Effector memory CD4-positive, alpha-beta T cell (primary cell): Measurements from ENCODE around the gene CTSL.

ENCODE experiments used
- DNase-seq, 3 donors: peaks; one replicate each; pipeline ENCODE4 v3.0.0-alpha.2; 2020
- H3K27ac ChIP-seq: 2 replicates; pipeline ENCODE4 v1.7.0; 2013; ENCODE audit warnings: mild to moderate bottlenecking, low read length, moderate library complexity; ENCODE audit not compliant: insufficient read depth, poor library complexity, severe bottlenecking
- H3K27me3 ChIP-seq: replicated peaks from 2 replicates; pipeline ENCODE4 v1.7.0; 2013; ENCODE audit warnings: mild to moderate bottlenecking, low read length; ENCODE audit not compliant: insufficient read depth, control insufficient read depth, poor library complexity, severe bottlenecking
- H3K36me3 ChIP-seq: 2 replicates; pipeline ENCODE4 v1.7.0; 2013; ENCODE audit warnings: mild to moderate bottlenecking, low read length, moderate library complexity; ENCODE audit not compliant: control insufficient read depth, insufficient read depth
- H3K4me1 ChIP-seq: 2 replicates; pipeline ENCODE4 v1.7.0; 2013; ENCODE audit warnings: low read length, mild to moderate bottlenecking; ENCODE audit not compliant: control insufficient read depth, insufficient read depth, poor library complexity, severe bottlenecking
- H3K4me3 ChIP-seq: 2 replicates; pipeline ENCODE4 v1.7.0; 2013; ENCODE audit warnings: low read length, low read depth, mild to moderate bottlenecking; ENCODE audit not compliant: insufficient read depth, poor library complexity, severe bottlenecking
- H3K9me3 ChIP-seq: 2 replicates; pipeline ENCODE4 v1.7.0; 2013; ENCODE audit warnings: mild to moderate bottlenecking, low read length, moderate library complexity; ENCODE audit not compliant: control insufficient read depth

Gene CTSL

GRCh38 chr9:87710443-87710842, 15.5 kb upstream of the CTSL start:
- no peak for DNase-seq
- Histone ChIP-seq H3K36me3 (no peaks in the 10 kb centered on the region), H3K4me1 (peaks cover 15% of the 10 kb centered on the region), H3K27ac (no peak overlapping the region), H3K27me3 (no peaks in the 10 kb centered on the region), H3K9me3 (no peaks in the 10 kb centered on the region), H3K4me3 (no peak overlapping the region)

GRCh38 chr9:87711857-87712800, 13.8 kb upstream of the CTSL start:
- peaks cover 15% of the 10 kb centered on the region for H3K4me1 ChIP-seq
- H3K27me3 ChIP-seq: no peaks in the 10 kb centered on the region
- no peak for DNase-seq
- H3K4me3 ChIP-seq: no peak overlapping the region
- no peaks in the 10 kb centered on the region for H3K9me3 ChIP-seq
- no peaks in the 10 kb centered on the region for H3K36me3 ChIP-seq
- no peak overlapping the region for H3K27ac ChIP-seq

- H3K27me3 ChIP-seq: no peaks in the 10 kb centered on the region
- peaks cover 15% of the 10 kb centered on the region for H3K4me1 ChIP-seq
- H3K27ac ChIP-seq: no peak overlapping the region
- H3K4me3 ChIP-seq: no peak overlapping the region
- no peaks in the 10 kb centered on the region for H3K9me3 ChIP-seq
- DNase-seq: no peak
- H3K36me3 ChIP-seq: no peaks in the 10 kb centered on the region
Observed at GRCh38 chr9:87712801-87713277, 13.1 kb upstream of the CTSL start.

GRCh38 chr9:87713278-87713987, 12.5 kb upstream of the CTSL start:
- no peaks in the 10 kb centered on the region for H3K27me3 ChIP-seq
- H3K4me1 ChIP-seq: peaks cover 10% of the 10 kb centered on the region
- H3K9me3 ChIP-seq: no peaks in the 10 kb centered on the region
- DNase-seq: peak in 1 of 3 donors; percentile 13
- no peak overlapping the region for H3K4me3 ChIP-seq
- H3K27ac ChIP-seq: no peak overlapping the region
- no peaks in the 10 kb centered on the region for H3K36me3 ChIP-seq

GRCh38 chr9:87713988-87714330, 12.0 kb upstream of the CTSL start:
- DNase-seq: no peak
- Histone ChIP-seq H3K27me3 (no peaks in the 10 kb centered on the region), H3K36me3 (no peaks in the 10 kb centered on the region), H3K9me3 (no peaks in the 10 kb centered on the region), H3K4me1 (peaks cover 7% of the 10 kb centered on the region), H3K4me3 (no peak overlapping the region), H3K27ac (no peak overlapping the region)

- Histone ChIP-seq H3K27me3 (no peaks in the 10 kb centered on the region), H3K4me3 (no peak overlapping the region), H3K27ac (no peak overlapping the region), H3K4me1 (no peaks in the 10 kb centered on the region), H3K9me3 (no peaks in the 10 kb centered on the region), H3K36me3 (no peaks in the 10 kb centered on the region)
- no peak for DNase-seq
Observed at GRCh38 chr9:87714819-87715218, 11.1 kb upstream of the CTSL start.

GRCh38 chr9:87716141-87716540, 9.8 kb upstream of the CTSL start:
- no peak overlapping the region for H3K4me3 ChIP-seq
- no peaks in the 10 kb centered on the region for H3K36me3 ChIP-seq
- no peak overlapping the region for H3K27ac ChIP-seq
- no peaks in the 10 kb centered on the region for H3K9me3 ChIP-seq
- no peaks in the 10 kb centered on the region for H3K4me1 ChIP-seq
- DNase-seq: no peak
- no peaks in the 10 kb centered on the region for H3K27me3 ChIP-seq

GRCh38 chr9:87717456-87717855, 8.5 kb upstream of the CTSL start:
- H3K27ac ChIP-seq: no peak overlapping the region
- H3K4me1 ChIP-seq: no peaks in the 10 kb centered on the region
- no peak for DNase-seq
- no peak overlapping the region for H3K4me3 ChIP-seq
- no peaks in the 10 kb centered on the region for H3K9me3 ChIP-seq
- no peaks in the 10 kb centered on the region for H3K27me3 ChIP-seq
- H3K36me3 ChIP-seq: no peaks in the 10 kb centered on the region

- no peaks in the 10 kb centered on the region for H3K27me3 ChIP-seq
- H3K36me3 ChIP-seq: no peaks in the 10 kb centered on the region
- no peaks in the 10 kb centered on the region for H3K4me1 ChIP-seq
- H3K27ac ChIP-seq: no peak overlapping the region
- H3K9me3 ChIP-seq: no peaks in the 10 kb centered on the region
- no peak for DNase-seq
- no peak overlapping the region for H3K4me3 ChIP-seq
Observed at GRCh38 chr9:87718231-87718630, 7.7 kb upstream of the CTSL start.
